NCI-H2107 treated with DMSO at 0.1 percent for 48 hours (cell line): ENCODE results near the gene ZNF652.
"Not testable (repeated sequence)": the region's sequence is repeated elsewhere in the genome, so short reads cannot be mapped to it uniquely, and the experiment has no call there.

ENCODE experiments used
- DNase-seq: peaks from one replicate; lab custom pipeline; 2025; ENCODE audit not compliant: unreplicated experiment; lab: John Stamatoyannopoulos, UW

The ZNF652 gene

DNA sequence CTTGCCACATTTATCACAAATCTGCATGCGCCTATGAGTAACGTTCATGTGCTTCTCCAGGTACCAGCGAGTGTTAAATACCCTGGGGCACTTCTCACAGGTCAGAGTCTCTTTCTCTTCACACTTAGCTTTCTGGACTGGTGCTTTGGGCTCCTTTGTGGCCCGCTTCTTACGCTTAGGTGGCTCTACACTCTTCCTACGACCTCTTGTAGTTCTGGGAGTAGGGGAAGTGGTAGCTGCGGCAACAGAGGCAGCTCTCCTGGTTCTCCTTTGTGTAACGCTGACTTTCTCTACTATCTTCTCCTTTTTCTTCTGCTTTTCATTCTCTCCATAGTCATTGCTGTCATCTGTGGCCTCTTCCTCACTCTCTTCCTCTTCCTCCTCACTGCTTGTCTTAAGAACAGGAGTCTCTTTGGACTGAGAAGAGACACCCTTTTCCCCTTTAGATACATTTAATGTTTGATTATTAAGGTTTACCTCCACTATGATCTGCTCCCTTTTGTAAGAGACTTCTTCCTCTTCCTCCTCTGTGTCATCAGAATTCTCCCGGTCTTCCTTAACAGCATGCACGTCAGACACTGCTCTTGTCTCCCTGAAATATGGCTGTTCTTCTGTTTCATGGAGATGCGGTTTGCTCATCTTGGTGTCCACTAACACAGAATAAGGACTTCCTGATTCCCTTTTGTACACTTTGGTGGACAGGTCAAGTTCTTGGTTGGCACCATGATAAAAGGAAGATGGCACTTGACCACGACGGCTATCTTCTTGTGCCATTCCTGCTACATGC lies 45.0 kb downstream of the ZNF652 start:
- no peak for DNase-seq

- no peak for DNase-seq
These were observed 45.8 kb downstream of the ZNF652 start for GRCh38 chr17:49316258-49316570.

- DNase-seq: peak; percentile 79
These were observed 46.3 kb downstream of the ZNF652 start for GRCh38 chr17:49315551-49316257.

DNA sequence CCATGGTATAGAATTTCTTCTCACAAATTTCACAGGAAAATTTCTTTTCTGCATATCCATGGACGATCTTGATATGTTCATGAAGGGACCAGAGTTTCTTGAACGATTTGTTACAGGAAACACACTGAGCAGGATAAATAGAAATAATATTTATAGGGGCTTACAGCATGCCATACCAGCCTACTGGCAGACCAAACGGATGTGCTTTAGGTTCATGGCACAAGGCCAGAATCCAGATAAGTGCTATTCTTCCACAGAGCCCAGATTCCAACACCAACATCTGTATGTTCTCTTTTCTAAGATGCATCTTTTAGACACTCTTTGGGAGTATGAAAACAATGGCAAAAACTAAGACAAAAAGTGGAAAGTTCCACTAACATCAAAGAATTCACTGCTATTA lies 49.3 kb downstream of the ZNF652 start:
- no peak for DNase-seq

DNA sequence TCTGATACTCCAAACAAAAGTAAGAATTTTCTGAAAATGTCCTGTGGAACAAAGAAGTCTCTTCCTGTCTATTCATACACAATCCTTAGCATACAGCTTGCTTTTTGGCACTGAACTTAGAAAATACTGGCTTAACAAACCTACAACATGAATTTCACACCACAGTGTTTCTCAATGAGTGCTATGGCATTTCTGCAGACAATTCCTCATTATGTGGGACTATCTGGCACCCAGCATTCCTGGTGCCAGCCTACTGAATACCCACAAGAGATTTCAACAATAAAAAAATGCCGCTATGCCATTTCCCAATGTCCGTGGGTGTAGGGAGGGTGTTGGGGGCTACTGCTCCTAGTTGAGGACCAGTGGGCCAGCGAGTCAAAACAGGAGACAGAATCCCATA lies 62.1 kb downstream of the ZNF652 start:
- DNase-seq: no peak

GRCh38 chr17:49298371-49298976 lies 63.6 kb downstream of the ZNF652 start:
- no peak for DNase-seq

DNA sequence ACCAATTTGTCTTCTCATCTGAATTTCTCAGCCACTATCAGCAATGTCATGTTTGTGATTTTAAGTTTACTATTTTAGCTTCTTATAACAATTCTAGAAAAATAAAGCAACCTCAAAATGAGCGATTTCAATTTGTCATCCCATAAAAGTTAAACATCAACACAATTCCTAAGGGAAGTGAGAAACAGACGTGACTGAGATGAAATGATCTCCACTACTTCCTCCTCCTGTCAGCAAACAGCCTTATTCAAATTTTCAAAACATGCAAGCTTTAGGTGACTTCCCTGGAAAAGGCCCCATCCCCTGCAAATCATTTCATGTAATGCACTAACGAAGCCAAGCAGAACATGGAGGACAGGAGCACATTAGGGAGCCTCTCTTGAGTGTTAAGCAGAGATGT lies 64.9 kb downstream of the ZNF652 start:
- DNase-seq: no peak

- DNase-seq: no peak
These were observed 67.9 kb downstream of the ZNF652 start for GRCh38 chr17:49294122-49294521.

- no peak for DNase-seq
These were observed 69.1 kb downstream of the ZNF652 start for GRCh38 chr17:49292901-49293300.

DNA sequence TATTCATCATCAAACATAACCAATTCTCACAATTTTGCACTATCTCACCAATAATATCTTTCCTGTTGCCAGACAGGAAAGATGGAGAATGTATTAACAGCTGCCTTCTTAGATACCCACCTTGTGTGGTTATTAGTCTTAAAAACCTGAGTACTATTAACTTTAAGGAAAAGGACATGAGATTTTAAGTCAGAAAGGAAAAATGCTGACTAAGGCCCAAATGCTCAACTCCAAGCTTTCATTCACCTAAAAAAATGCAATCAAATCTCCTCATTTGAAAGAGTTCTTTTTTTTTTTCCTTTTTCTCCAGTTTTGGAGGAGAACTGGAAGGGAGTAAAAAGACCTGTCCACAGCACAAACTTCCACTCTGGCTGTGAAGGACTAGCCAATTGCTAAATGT lies 70.1 kb downstream of the ZNF652 start:
- no peak for DNase-seq

GRCh38 chr17:49290690-49291359 lies 71.2 kb downstream of the ZNF652 start:
- peak; percentile 2 for DNase-seq

- DNase-seq: no peak
These were observed 73.7 kb downstream of the ZNF652 start for GRCh38 chr17:49288388-49288787.

DNA sequence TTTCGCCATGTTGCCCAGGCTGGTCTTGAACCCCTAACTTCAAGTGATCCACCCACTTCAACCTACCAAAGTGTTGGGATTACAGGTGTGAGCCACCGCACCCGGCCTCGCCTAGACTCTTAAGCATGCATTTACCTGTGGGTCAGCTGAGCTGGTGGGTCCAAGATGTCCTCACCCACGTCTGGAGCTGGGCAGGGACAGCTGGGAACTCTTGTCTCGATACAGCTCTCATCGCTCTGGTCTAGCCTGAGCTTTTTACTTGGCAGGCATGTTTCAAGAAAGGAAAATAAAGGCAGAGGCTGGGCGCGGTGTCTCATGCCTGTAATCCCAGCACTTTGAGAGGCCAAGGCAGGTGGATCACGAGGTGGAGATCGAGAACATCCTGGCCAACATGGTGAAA lies 74.6 kb downstream of the ZNF652 start:
- DNase-seq: no peak

- DNase-seq: not testable (repeated sequence)
These were observed 75.6 kb downstream of the ZNF652 start for GRCh38 chr17:49286261-49286973.

DNA sequence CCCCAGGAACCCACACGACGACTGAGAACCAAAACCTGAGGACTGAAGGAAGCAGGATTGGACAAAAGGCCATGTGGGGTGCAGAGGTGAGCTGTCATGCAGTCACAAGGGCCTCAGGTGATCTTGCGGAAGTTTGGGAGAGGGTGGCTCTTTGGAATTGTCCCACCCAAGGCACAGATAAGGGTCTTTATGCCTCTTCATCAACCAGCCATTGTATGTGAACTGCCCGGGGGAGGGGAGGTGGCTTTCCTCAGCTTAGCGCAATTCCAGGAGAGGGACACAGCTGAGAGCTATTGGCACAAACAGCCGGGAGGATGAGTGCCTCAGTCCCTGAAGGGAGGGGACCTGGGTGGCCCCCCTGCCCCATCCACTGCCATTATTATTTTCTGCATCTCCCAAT lies 76.3 kb downstream of the ZNF652 start:
- no peak for DNase-seq

DNA sequence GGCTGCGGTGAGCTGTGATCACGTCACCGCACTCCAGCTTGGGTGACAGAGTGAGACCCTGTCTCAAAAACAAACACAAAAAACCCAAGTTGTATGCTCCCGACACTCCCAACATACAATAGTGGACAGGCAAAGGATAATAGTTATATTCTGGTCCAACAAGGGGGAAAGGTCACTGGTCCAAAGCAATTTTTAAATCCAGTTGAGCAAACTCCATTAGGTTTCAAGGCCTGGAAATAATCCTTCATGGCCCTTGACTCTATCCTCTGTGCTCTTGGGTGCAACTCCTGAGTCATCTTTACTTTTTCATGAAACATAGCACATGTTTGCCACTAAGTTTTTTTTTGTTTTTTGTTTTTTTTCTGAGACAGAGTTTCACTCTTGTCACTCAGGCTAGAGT lies 81.1 kb downstream of the ZNF652 start:
- no peak for DNase-seq

DNA sequence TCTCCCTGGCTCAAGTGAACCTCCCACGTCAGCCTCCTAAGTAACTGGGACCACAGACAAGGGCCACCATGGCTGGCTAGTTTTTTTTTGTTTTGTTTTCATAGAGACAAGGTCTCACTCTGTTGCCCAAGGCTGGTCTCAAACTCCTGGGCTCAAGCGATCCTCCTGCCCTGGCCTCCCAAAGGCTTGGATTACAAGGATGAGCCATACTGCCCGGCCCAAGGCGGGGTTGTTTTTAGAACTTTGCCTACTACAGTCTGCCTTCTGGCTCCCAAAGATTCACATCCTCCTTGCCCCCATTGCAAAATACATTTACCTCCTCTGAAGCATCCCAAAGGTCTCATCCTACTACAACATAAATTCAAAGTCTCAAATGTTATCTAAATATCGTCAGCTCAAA lies 82.0 kb downstream of the ZNF652 start:
- DNase-seq: no peak

DNA sequence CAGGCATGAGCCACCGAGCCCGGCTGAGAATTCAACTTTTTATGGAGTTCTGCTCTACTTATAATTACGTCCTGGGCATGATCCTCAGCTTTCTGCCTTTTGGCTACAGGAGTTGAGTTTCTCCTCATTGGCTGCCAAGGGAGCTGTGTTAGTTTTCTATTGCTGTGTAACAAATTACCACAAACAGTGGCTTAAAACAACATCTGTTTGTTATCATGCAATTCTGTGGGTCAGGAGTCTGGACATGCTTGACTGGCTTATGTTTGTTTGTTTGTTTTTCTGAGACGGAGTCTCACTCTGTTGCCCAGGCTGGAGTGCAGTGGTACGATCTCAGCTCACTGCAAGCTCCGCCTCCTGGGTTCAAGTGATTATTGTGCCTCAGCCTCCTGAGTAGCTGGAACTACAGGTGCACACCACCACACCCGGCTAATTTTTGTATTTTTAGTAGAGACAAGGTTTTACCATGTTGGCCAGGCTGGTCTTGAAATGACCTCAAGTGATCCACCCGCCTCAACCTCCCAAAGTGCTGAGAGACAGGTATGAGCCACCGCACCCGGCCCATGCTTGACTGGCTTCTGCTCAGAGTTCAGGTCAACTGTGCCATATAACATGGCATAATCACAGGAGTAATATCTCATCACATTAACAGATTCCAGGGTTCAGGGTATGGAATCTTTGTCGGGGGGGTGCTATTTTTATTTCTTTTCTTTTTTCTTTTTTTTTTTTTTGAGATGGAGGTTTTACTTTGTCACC lies 82.6 kb downstream of the ZNF652 start:
- not testable (repeated sequence) for DNase-seq

- no peak for DNase-seq
These were observed 84.0 kb downstream of the ZNF652 start for GRCh38 chr17:49278076-49278475.

GRCh38 chr17:49277638-49278037 lies 84.4 kb downstream of the ZNF652 start:
- no peak for DNase-seq
